GM12891 (cell line): ENCODE data around the gene ZNF664.

Experiments
- DNase-seq: peaks from one replicate; pipeline ENCODE4 v3.0.0; 2011; ENCODE audit warnings: low spot score; ENCODE audit not compliant: insufficient read length
- FAIRE-seq: peaks from 2 replicates; lab custom pipeline; 2011; peaks lifted over from hg19 to GRCh38; lab: Jason Lieb, UNC
- PAX5 ChIP-seq: IDR thresholded peaks from 2 replicates; pipeline ENCODE4 v1.6.1; 2011; ENCODE audit warnings: low read length, moderate library complexity, mild to moderate bottlenecking; ENCODE audit not compliant: insufficient read depth, severe bottlenecking
- POLR2A ChIP-seq: IDR thresholded peaks from 2 replicates; pipeline ENCODE4 v1.6.1; 2011; ENCODE audit warnings: low read depth, low read length, control low read depth
- POLR2AphosphoS5 ChIP-seq: IDR thresholded peaks from 2 replicates; pipeline ENCODE4 v1.6.1; 2011; ENCODE audit warnings: low read depth, low read length, control low read depth
- POU2F2 ChIP-seq: IDR thresholded peaks from 2 replicates; pipeline ENCODE4 v1.6.1; 2011; ENCODE audit warnings: low read depth, mild to moderate bottlenecking, control low read depth, low read length, moderate library complexity
- SPI1 ChIP-seq: IDR thresholded peaks from 2 replicates; pipeline ENCODE4 v1.6.1; 2011; ENCODE audit warnings: low read depth, low read length, control low read depth
- TAF1 ChIP-seq: IDR thresholded peaks from 2 replicates; pipeline ENCODE4 v1.6.1; 2011; ENCODE audit warnings: low read depth, low read length, control low read depth

ZNF664 gene

DNA sequence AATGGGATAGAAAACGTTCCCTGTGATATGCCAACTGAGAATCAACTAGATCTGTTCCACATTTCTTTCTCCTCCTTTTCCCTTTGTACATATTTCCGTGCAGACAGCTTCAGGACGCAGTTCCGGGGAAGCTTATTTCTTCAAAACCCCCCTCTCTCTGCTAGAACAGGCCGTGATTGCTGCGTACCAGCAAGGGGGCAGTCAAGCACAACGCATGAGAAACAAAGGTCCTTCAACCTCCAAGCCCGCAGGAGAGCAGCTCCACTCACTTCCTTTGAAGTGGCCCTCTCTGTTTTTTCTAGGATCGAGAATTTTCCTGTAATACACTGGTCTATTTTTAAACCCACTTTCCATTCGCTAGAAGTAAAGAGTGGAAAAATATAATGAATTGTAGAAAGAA is 80.8 kb downstream of the ZNF664 start:
- DNase-seq = no peak
- FAIRE-seq = no peak
- no peak for TF ChIP-seq PAX5
- TF ChIP-seq SPI1 = no peak
- TF ChIP-seq TAF1 = no peak
- no peak for TF ChIP-seq POLR2A
- TF ChIP-seq POLR2AphosphoS5 = no peak
- TF ChIP-seq POU2F2 = no peak

DNA sequence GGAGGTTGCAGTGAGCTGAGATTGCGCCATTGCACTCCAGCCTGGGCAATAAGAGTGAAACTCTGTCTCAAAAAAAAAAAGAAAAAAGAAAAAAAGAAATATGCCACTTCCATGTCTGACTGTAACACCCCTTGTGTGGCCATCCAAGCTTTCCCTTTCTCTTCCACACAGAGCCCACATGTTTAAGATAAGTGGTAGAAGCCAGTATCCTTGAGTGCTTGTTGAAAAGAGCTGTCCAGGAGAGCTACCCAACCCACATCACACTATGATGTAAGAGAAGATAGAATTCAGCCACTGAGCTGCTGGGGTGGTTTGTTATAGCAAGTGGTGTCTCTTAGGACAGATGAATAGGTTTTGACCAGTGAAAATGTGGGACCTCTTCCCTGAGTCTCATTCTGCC is 82.1 kb downstream of the ZNF664 start:
- FAIRE-seq (no peak), DNase-seq (no peak)
- TF ChIP-seq SPI1 = no peak
- no peak for TF ChIP-seq POU2F2
- no peak for TF ChIP-seq PAX5
- no peak for TF ChIP-seq POLR2A

DNA sequence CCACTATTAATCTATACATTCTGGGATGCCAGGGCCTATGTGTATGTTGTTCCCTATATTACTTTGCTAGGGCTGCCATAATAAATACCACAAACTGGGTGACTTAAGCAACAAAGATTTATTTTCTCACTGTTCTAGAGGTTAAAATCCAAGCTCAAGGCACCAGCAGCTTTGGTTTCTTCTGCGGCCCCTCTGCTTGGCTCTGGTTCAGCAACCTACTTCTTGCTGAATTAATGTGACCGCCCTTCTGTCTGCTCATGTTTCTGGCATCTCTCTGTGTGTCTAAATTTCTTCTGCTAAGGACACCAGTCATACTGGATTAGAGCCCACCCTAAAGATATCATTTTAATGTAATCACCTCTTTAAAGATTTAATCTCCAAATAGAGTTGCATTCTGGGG is 84.7 kb downstream of the ZNF664 start:
- TF ChIP-seq POLR2A = no peak
- no peak for TF ChIP-seq PAX5
- TF ChIP-seq SPI1 = no peak
- TF ChIP-seq POU2F2 = no peak
- no peak for TF ChIP-seq TAF1
- FAIRE-seq (no peak), DNase-seq (no peak)

DNA sequence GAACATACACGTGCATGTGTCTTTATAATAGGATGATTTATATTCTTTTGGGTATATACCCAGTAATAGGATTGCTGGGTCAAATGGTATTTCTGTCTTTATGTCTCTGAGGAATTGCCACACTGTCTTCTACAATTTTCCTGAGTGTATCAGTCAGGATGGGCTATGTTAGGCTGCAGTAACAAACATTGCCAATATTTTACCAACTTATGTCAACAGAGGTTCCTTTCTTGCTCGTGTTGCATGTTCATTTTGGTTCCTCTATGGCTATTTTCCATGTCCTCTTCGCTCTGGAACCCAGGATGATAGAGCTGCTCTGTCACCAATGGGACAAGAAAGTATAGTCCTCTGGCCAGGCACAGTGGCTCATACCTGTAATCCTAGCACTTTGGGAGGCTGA is 86.7 kb downstream of the ZNF664 start:
- DNase-seq = no peak
- FAIRE-seq = no peak
- TF ChIP-seq SPI1 = no peak
- no peak for TF ChIP-seq PAX5
- no peak for TF ChIP-seq POU2F2
- TF ChIP-seq TAF1 = no peak
- no peak for TF ChIP-seq POLR2A
- TF ChIP-seq POLR2AphosphoS5 = no peak
